Keratinocyte (primary cell): Measurements from ENCODE around the gene SRGAP3.

ENCODE experiments used
- CTCF ChIP-seq, 3 experiments: IDR thresholded peaks in 1 of 3; conservative IDR thresholded peaks in 1 of 3; optimal IDR thresholded peaks in 1 of 3; 2 replicates in 2 of 3; 3 replicates in 1 of 3; pipeline versions ENCODE3 to v1.5.1; 2011; ENCODE audit warnings: low read length in 3 of 3, mild to moderate bottlenecking in 3 of 3, moderate library complexity in 2 of 3, control low read depth in 1 of 3, inconsistent platforms in 1 of 3; ENCODE audit not compliant: insufficient read depth in 2 of 3; ENCODE audit errors: extremely low read depth in 1 of 3
- EZH2 ChIP-seq: IDR thresholded peaks from one replicate; pipeline ENCODE4 v1.6.1; 2012; ENCODE audit warnings: inconsistent platforms, mild to moderate bottlenecking, low read length, moderate library complexity

- TF ChIP-seq CTCF (optimal IDR thresholded peaks at IDR 0.05 in 1 of 3, IDR thresholded peaks at IDR 0.05 in 1 of 3, conservative IDR thresholded peaks at IDR 0.05 in 1 of 3; ENCODE audit: extremely low read depth in 1 of 3, insufficient read depth in 2 of 3, low read length in 3 of 3) = no peak
- no peak for TF ChIP-seq EZH2
Observed at GRCh38 chr3:9101286-9101685, 148.2 kb downstream of the SRGAP3 start.
